Cardiac septum (tissue), 1 donor: ENCODE results near the gene USE1. TPM values are rescaled to one million over a fixed set of nuclear protein-coding genes. Genes with fewer than 3 reads are reported as not detected.
A peak's percentile ranks its signal among the peaks of the same experiment; 100 is the strongest.

Experiments used
- DNase-seq: peaks from one replicate; pipeline ENCODE4 v3.0.0-alpha.2; 2020; ENCODE audit warnings: low spot score
- intact Hi-C: fragments of 100-400 bp; cut with DNase I; formaldehyde crosslinking; loops from one replicate; pipeline ENCODE4 v1.14.0; 2022
- total RNA-seq: library from RNA; stranded (reverse); fragmentation: NEBNext Ultra II Directional; extraction: Animal tissue kit (Norgen Biotek cat#: 25700); gene quantifications from one replicate; pipeline ENCODE4 v1.2.1, GENCODE V29; 2021
- donor health status: DM: no; HTN: no; CAD: no.

USE1 gene
- total RNA-seq, 1 donor from 2014 or later, result 29.1 TPM

- intact Hi-C loops, result loop anchor here (10.0 kb wide), 1 partner anchor 112 kb away; no protein-coding TSS in a partner anchor
Measured at GRCh38 chr19:17246681-17247425, 31.7 kb downstream of the USE1 start.

GRCh38 chr19:17248011-17248776 is 33.0 kb downstream of the USE1 start:
- intact Hi-C loops, result loop anchor here (10.0 kb wide), 1 partner anchor 113 kb away; no protein-coding TSS in a partner anchor
- DNase-seq, result no peak

More at GRCh38 chr19:17246681-17247425, 31.7 kb downstream of the USE1 start:
- no peak for DNase-seq

DNA sequence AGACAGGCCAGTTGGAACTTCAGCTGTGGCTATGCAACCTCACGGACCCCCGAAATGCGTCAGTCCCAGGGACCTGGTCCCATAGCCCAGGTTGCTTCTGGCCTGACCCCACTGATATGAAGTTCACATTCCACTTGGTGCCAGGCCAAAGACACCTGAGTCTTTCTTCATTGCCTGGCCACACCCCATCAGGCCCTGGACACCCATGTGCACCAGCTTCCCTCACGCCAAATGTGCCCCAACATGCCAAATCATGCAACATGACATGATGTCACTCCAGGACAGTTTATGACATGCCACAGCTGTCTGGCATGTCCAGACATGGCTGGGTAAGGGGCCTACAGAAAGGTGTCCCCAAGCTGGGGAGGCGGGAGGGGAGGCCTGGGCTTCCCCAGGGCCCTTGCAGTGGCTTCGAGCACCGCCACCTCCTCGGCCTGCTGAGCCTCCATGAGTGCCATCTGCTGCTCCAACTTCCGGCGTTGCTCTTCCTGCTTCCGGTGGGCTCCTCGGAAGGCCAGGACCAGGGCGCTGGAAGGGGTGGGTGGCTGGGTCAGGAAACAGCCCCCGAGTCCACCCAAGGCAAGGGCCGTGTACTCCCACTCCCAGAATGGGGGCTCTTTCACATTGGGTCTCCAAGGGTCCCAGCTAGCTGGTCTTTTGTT is 34.9 kb downstream of the USE1 start:
- intact Hi-C loops, result loop anchor here (10.0 kb wide), 1 partner anchor 115 kb away; no protein-coding TSS in a partner anchor
- DNase-seq, result no peak

GRCh38 chr19:17254636-17255035 is 39.5 kb downstream of the USE1 start:
- no peak for DNase-seq
- intact Hi-C loops, result no loop called here

GRCh38 chr19:17255150-17255621 is 40.0 kb downstream of the USE1 start:
- no peak for DNase-seq
- intact Hi-C loops, result no loop called here

- no peak for DNase-seq
- intact Hi-C loops, result no loop called here
Measured at GRCh38 chr19:17256130-17256529, 41.0 kb downstream of the USE1 start.

- DNase-seq, result no peak
- intact Hi-C loops, result no loop called here
Measured at GRCh38 chr19:17259118-17259780, 44.1 kb downstream of the USE1 start.

DNA sequence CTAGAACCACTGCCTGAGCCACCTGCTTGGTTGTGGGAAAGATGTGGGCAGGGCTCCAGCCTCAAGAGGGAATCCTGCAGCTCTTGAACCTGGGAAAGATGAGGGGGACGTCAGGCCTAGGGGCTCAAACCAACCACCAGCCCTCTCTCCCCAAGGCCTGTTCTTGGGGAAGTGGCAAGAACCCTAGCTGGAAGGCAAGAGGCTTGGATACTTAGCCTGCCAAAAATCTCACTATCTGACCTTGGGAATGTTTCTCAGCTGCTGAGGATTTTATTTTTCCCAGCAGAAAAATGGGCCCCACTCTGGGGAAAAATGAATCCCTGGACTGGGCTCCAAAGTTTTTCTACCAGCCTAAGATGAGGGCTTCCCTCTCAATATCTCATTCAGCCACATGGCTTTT is 44.8 kb downstream of the USE1 start:
- no peak for DNase-seq
- intact Hi-C loops, result no loop called here

- DNase-seq, result peak; percentile 90
- intact Hi-C loops, result no loop called here
Measured at GRCh38 chr19:17260842-17261325, 45.7 kb downstream of the USE1 start.

- DNase-seq, result no peak
- intact Hi-C loops, result no loop called here
Measured at GRCh38 chr19:17262557-17262956, 47.4 kb downstream of the USE1 start.

- intact Hi-C loops, result no loop called here
- no peak for DNase-seq
Measured at GRCh38 chr19:17263712-17264640, 48.8 kb downstream of the USE1 start.

DNA sequence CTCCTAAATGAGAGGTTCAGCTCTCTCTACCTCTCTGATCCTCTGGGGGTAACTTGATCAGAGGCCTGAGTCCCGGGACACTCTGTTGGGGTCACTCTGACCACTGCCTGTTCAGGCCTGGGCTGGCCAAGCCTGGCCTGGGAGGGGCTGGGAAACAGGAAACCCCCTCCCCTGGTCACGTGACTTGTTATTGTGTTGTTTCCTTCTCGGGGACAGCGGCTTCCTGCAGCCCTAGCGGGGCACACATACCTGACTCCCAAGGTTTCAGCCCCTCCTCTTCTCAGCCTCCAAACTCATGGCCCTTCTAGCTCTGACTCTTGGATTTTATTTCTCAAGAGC is 49.5 kb downstream of the USE1 start, which contains the start of gene USHBP1:
TSS of gene USHBP1 (minus strand) at position 105 of the 339 bp plus-strand sequence. CDS start 446 bp downstream, outside the sequence.
- intact Hi-C loops, result no loop called here
- no peak for DNase-seq

DNA sequence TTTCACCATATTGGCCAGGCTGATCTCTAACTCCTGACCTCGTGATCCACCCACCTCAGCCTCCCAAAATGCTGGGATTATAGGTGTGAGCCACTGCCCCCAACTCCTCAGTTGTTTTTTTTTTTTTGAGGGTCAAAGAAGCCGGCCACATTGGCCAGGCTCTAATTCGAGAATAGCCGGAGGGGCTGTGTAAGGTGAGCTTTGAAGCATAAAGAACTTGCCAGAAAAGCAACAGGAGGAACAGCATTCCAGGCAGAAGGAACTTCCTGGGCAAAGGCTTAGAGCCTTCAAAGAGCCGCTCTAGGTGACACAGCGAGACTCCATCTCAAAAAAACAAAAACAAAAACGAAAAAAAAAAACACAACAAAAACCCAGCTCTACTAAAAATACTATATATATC is 50.9 kb downstream of the USE1 start:
- intact Hi-C loops, result loop anchor here (2.0 kb wide), 1 partner anchor 51 kb away; the partner anchor contains the start of gene USE1
- no peak for DNase-seq

DNA sequence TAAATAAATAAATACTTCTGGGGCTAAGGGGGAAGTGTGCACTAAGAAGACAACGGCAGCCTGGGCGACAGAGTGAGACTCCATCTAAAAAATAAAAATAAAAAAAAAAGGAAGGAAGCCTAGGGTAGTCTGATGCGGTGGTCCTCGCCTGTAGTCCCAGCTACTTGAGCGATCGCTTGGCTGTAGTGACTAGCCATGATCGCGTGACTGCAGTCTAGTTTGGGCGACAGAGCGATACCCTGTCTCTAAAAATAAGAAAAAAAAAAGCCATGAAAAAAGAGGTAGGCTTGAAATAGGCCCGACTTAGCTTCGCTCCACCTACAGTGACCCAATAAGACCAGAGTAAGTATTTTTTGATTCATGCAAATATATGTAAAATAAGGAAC is 51.4 kb downstream of the USE1 start:
- no peak for DNase-seq
- intact Hi-C loops, result loop anchor here (2.0 kb wide), 1 partner anchor 52 kb away; the partner anchor contains the start of gene USE1

DNA sequence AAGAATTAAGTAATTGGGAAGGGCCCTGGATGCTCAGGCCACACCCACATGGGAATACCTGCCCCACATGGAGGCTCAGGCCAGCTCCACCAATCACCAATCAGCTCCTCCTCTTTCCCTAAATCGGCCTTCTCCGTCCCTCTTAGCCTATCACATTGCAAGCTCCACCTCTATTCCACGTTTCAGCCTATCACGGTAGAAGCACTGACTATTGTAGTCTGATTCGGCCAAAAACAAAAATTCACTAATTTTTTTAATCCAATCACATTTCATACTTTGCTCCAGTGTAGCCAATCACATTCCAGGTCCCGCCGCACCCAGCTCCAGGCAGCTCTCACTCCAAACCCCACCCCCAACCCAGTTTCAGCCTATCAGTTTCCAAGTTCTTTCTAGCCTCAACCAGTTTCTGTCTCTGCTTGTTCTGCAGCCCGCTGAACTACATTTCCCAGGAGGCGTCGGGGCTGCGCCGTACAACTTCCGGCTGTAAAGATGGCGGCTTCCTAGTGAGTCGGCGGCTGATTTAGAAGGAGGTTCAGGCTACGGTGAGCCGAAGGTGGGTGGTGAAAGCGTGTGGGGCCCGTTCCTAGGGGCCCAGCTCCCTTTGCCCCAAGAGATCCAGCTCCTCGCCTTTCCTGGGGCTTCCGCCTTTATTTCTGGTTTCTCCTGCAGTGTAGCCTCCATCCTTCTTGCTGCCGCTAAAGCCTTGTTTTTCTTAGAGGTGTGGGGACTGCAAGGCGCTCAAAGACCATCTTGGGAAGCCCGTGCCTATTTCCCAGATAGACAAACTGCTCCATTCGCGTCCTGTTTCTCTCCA is 52.0 kb downstream of the USE1 start, which contains the start of gene BABAM1:
TSS of gene BABAM1 (plus strand) at position 469 of the 814 bp plus-strand sequence. CDS start 1,364 bp downstream, outside the sequence.
- intact Hi-C loops, result loop anchor here (2.0 kb wide), 1 partner anchor 52 kb away; the partner anchor contains the start of gene USE1
- peak; percentile 97 for DNase-seq

DNA sequence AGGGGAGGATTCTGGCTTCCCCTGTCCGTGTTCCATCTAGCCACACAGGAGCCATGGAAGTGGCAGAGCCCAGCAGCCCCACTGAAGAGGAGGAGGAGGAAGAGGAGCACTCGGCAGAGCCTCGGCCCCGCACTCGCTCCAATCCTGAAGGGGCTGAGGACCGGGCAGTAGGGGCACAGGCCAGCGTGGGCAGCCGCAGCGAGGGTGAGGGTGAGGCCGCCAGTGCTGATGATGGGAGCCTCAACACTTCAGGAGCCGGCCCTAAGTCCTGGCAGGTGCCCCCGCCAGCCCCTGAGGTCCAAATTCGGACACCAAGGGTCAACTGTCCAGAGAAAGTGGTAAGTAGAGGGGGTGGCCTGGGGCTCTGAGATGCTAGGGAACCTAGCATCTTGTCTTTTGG is 53.6 kb downstream of the USE1 start:
- intact Hi-C loops, result no loop called here

More for the DNA sequence above, 53.6 kb downstream of the USE1 start:
- no peak for DNase-seq
